CD4-positive, alpha-beta T cell treated with Interferon gamma for 1 hour (primary cell): ENCODE data around the gene WDR70.
"Not testable (repeated sequence)": the region's sequence is repeated elsewhere in the genome, so short reads cannot be mapped to it uniquely, and the experiment has no call there.

ENCODE experiments used
- DNase-seq: peaks from one replicate; pipeline ENCODE4 v3.0.0-alpha.2; 2020

The WDR70 gene

DNA sequence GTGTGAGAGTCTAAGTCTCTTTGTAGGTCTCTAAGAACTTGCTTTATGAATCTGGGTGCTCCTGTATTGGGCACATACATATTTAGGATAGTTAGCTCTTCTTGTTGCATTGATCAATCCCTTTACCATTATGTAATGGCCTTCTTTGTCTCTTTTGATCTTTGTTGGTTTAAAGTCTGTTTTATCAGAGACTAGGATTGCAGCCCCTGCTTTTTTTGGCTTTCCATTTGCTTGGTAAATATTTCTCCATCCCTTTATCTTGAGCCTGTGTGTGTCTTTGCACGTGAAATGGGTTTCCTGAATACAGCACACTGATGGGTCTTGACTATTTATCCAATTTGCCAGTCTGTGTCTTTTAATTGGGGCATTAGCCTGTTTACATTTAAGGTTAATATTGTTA is 275.4 kb downstream of the WDR70 start:
- not testable (repeated sequence) for DNase-seq

GRCh38 chr5:37657046-37657445 is 277.9 kb downstream of the WDR70 start:
- DNase-seq = no peak

DNA sequence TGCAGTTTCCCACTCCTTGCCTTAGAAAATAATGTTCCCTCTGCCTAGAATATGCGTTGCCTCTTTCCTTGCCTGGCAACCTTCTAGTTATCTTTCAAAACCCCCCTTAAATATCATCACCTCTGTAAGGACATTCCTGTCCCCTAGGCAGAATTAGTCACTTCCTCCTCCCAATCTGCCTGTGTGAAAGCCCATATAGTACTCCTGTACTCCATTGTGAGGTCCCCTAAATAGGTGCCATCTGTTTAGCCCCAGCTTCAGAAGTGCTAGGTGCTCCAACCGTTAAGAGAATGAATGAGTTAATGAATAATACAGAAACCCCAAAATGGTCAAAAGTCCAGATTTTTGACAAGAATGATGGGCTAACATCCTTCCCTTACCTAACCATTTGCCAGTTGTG is 279.3 kb downstream of the WDR70 start:
- DNase-seq = no peak

DNA sequence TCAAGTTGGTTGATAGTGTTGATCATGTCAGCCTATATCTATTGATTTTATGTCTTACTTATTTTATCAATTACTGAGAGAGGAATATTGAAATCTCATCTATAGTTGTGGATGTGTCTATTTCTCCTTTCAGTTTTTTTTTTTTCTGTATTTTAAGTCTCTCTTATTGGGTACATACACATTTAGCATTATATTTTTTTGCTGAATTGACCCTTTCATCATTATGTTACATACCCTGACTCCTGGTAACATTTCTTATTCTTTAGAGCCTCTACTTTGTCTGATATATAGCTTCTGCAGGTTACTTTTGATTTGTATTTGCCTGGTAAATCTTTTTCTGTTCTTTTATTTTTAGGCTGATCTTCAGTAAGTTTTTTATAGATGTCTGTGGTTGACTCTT is 281.2 kb downstream of the WDR70 start:
- DNase-seq = no peak

- no peak for DNase-seq
Measured at GRCh38 chr5:37661227-37661920, 282.3 kb downstream of the WDR70 start.

- no peak for DNase-seq
Measured at GRCh38 chr5:37661951-37662350, 282.8 kb downstream of the WDR70 start.

DNA sequence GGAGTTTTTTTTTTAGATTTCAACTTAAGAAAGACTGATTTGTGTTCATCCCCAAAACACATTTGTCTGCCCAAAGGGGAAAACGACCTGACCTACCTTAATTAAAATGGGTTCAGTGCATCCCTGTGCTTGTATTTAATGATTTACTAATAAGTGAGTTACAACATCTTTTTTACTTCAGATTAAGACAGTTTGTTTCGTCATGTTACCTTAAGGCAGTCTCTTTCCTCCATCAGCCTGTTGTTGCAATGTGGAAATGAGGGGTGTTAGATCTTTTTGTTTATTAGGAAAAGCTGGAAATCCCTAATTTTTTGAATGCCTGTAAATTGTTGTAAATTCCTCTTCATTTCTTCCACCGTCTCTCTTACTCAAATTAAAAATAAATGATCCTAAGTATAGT is 283.2 kb downstream of the WDR70 start:
- DNase-seq = no peak

DNA sequence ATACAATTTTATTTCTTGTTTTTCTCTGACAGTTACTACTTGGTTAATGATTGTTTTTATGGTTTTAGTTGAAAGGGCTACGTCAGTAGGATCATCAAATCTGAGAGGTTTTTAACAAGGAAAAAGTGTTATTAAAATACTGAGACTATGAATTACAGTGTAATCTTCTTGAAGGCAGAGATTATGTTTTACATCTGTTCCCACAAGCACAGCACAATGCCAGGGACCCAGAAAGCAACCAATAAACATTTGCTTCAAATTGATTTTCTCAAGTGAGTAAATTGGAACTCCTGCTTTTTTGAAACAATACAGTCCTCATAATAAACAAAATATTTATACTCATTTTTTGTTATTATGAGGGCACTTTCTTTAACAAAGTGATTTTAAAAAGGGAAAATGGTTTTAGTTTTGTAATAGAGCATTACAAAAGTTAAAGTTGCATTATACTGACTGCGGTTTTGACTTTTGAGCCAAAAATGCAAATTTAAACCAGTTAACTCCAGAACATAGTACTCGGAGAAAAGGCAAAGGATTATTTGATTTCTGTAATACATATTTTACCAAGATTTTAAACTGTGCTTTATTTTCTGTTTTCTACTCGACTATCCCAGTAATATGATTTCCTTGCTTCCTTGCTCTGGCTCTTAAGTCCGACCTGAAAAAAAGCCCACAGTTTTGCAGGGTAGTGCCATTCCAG is 283.8 kb downstream of the WDR70 start:
- DNase-seq = no peak

DNA sequence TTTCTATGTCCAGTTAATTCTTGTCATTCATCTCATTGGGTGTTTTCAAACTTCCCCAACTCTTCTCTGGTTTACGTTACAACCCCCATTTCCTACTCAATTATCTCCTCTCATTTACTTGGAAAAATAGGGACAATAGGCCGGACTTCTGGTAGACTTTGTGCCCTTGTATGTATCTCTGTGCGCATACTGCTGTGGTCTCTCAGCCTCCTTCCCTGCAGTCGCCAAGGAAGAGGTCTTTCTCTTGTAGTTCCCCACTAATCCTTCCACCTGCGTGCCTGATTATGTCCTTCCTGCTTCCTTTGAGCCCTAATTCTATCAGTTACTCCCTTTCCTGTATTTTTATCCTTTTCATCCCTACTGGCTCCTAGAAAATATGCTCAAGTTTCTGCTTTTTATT is 284.4 kb downstream of the WDR70 start:
- no peak for DNase-seq

- no peak for DNase-seq
Measured at GRCh38 chr5:37664551-37664950, 285.4 kb downstream of the WDR70 start.

GRCh38 chr5:37665272-37665671 is 286.2 kb downstream of the WDR70 start:
- no peak for DNase-seq

GRCh38 chr5:37665889-37666288 is 286.8 kb downstream of the WDR70 start:
- DNase-seq = no peak

DNA sequence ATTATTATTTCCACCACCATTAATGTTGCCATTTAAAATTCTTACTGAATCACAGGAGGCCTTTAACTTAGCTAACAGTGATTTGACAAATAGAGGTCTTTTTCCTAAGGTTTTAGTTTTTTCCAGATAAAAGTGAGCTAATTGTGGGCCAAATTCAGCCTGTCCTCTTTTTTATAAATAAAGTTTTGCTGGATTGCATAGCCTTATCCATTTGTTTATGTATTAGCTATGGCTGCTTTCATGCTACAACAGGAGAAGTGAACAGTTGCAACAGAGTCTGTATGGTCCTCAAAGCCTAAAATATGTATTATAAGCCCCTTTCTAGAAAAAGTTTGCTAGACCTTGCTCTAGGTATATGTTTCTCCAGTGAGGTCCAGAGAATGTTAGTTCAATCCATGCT is 288.3 kb downstream of the WDR70 start:
- no peak for DNase-seq

GRCh38 chr5:37667846-37668245 is 288.7 kb downstream of the WDR70 start:
- no peak for DNase-seq

DNA sequence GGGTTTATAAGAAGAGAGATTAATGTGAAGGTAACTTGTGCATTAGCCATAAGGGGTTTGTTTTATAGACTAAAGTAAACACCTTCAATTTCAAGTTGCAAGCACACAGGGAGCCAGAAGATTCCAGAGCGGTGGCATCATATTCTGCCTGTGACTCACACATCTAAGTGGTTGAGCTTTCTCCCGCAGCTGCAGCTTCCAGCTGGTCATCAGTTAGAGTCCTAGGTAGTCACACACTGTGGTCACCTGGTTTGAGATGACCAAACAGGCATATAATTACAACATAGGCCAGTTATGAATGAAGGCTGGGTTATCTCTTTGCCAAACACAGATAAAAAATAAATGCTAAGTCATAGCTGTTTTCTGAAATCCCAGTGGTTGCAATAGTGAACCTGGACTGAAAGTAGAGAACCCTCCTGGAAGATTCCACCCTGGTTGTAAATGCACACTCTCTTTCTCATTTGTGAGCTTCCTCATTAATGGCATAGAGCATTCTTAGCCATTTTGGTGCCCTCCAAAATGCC is 289.5 kb downstream of the WDR70 start:
- no peak for DNase-seq

DNA sequence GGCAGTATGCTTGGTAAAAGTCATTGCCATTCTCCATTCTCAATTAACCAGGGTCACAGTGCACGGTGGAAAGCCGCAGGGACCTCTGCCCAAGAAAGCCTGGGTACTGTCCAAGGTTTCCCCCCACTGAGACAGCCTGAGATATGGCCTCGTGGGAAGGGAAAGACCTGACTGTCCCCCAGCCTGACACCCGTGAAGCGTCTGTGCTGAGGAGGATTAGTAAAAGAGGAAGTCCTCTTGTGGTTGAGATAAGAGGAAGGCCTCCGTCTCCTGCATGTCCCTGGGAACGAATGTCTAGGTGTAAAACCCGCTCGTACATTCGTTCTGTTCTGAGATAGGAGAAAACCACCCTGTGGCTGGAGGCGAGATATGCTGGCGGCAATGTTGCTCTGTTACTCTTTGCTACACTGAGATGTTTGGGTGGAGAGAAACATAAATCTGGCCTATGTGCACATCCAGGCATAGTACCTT is 293.0 kb downstream of the WDR70 start:
- peak; percentile 16 for DNase-seq

GRCh38 chr5:37674361-37674760 is 295.2 kb downstream of the WDR70 start:
- not testable (repeated sequence) for DNase-seq

DNA sequence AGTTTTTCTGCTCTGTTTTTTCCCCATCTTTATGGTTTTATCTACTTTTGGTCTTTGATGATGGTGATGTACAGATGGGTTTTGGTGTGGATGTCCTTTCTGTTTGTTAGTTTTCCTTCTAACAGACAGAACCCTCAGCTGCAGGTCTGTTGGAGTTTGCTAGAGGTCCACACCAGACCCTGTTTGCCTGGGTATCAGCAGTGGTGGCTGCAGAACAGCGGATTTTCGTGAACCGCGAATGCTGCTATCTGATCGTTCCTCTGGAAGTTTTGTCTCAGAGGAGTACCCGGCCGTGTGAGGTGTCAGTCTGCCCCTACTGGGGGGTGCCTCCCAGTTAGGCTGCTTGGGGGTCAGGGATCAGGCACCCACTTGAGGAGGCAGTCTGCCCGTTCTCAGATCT is 300.2 kb downstream of the WDR70 start:
- DNase-seq = not testable (repeated sequence)

GRCh38 chr5:37679903-37680302 is 300.8 kb downstream of the WDR70 start:
- DNase-seq = not testable (repeated sequence)

DNA sequence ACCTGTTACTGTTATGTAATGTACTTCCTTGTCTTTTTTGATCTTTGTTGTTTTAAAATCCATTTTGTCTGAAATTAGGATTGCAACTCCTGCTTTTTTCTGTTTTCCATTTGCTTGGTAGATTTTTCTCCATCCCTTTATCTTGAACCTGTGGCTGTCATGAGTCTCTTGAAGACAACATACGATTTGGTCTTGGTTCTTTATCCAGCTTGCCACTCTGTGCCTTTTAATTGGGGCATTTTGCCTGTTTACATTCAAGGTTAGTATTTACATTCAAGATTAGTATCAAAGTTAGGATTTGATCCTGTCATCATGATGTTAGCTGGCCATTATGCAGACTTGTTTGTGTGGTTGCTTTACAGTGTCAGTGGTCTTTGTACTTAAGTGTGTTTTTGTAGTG is 304.0 kb downstream of the WDR70 start:
- no peak for DNase-seq

GRCh38 chr5:37685211-37685610 is 306.1 kb downstream of the WDR70 start:
- DNase-seq = no peak

GRCh38 chr5:37685816-37686215 is 306.7 kb downstream of the WDR70 start:
- no peak for DNase-seq

GRCh38 chr5:37688925-37689324 is 309.8 kb downstream of the WDR70 start:
- DNase-seq = not testable (repeated sequence)

GRCh38 chr5:37694333-37694732 is 315.2 kb downstream of the WDR70 start:
- DNase-seq = not testable (repeated sequence)
